Fibroblast of gingiva (primary cell): ENCODE results near the gene FTO.
"Not testable (repeated sequence)": the region's sequence is repeated elsewhere in the genome, so short reads cannot be mapped to it uniquely, and the experiment has no call there.

ENCODE experiments used
- DNase-seq: peaks from one replicate; pipeline ENCODE4 v3.0.0-alpha.2; 2011; ENCODE audit warnings: low read depth

Gene FTO

DNA sequence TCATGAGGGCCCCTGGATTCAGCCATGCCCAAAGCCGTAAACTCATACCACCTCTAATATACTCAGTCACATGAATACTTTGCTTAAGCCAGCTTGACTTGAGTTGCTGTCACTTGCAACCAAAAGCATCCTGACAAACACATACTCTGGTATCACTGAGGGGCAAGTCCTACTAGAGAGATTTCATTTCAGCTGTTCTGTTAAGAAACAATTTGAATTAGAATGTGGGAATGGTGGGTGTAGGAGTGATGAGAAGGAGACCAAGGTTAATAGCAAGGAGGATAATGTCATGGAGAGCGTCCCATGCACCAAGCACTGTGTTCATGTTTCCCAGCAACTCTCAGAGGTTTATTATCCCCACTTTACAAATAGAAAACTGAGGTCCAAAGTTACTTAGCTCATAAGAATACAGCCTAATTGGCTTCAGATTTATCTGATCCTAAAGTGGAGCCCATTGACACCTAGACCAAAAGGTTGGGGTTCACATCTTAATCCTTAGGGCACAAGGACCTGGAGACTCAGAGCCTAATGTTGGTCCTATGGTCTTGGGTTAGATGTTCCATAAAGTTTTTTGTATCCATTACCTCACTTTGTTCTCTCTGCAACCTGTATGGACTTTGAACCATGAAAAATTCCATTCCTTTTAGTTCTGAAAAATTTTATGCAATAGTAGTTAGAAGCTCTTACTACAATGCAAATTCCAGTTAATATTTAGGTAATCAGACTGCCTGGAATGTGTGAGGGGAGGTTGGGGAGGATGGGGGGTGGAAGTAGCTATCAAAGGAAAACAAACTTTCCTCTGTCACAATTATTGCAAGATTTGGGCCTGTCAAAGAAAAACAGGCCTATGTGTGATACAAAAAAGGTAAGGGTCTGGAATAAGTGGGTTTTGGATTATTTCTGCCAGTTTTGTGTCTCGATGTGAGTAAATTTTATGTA is 476.7 kb downstream of the FTO start:
- no peak for DNase-seq

DNA sequence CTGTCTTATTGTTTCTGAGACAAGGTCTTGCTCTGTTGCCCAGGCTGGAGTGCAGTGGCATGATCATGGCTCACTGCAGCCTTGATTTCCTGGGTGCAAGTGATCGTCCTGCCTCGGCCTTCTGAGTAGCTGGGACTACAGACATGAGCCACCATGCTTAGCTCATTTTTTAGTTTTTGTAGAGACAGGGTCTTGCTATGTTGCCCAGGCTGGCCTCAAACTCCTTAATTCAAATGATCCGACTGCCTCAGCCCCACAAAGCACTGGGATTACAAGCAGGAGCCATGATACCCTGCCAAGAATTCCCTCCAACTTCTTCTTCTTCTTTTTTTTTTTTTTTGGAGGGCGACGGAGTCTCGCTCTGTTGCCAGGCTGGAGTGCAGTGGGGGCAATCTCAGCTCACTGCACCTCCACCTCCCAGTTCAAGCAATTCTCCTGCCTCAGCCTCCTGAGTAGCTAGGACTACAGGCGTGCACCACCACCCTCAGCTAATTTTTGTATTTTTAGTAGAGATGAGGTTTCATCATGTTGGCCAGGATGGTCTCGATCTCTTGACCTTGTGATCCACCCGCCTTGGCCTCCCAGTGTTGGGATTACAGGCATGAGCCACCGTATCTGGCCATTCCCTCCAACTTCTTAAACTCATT is 477.9 kb downstream of the FTO start:
- not testable (repeated sequence) for DNase-seq

GRCh38 chr16:54185045-54185444 is 481.1 kb downstream of the FTO start:
- no peak for DNase-seq

DNA sequence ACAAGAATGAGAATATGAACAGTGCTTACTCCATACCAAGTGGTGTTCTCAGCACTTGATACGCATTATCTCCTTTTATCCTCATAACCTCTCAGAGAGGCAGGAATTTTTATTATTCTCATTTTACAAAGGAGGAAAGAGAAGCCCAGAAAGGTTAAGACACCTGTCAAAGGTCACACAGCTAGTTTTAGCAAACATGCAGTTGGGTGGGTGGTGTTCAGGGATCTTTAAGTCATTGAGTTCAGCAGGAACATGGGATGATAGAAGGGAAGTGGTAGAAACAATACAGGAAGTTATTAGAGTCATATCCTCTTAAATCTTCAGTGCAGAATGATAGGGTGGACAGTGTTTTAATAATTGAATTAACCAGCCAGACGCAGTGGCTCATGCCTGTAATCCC is 487.2 kb downstream of the FTO start:
- no peak for DNase-seq

- no peak for DNase-seq
Observed at GRCh38 chr16:54191592-54191991, 487.6 kb downstream of the FTO start.

- no peak for DNase-seq
Observed at GRCh38 chr16:54193013-54193664, 489.2 kb downstream of the FTO start.

- DNase-seq, result peak; percentile 72
Observed at GRCh38 chr16:54193665-54194333, 489.8 kb downstream of the FTO start.

DNA sequence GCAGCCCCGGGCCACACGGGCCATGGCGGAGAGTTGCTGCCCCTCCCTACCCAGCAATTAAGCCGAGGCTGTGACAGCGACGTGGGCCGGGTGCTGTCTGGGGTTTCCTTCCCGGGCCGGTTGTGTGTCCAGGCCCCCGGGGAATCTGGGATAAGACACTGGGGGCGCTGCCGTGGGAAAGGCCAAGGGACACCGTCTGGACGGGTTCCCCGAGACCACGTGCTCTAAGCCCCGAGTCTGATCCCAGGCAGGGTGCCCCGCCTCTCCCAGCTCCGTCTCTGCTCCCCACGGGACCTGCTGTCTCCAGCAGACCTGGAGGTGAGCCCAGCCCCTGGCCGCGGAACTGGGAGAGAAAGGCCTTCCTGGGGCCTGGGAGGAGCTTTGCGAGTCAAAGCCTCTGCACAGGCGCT is 490.4 kb downstream of the FTO start:
- DNase-seq, result no peak

GRCh38 chr16:54197758-54198157 is 493.8 kb downstream of the FTO start:
- DNase-seq, result no peak

GRCh38 chr16:54199487-54200160 is 495.7 kb downstream of the FTO start:
- no peak for DNase-seq

- DNase-seq, result no peak
Observed at GRCh38 chr16:54200161-54200534, 496.2 kb downstream of the FTO start.

DNA sequence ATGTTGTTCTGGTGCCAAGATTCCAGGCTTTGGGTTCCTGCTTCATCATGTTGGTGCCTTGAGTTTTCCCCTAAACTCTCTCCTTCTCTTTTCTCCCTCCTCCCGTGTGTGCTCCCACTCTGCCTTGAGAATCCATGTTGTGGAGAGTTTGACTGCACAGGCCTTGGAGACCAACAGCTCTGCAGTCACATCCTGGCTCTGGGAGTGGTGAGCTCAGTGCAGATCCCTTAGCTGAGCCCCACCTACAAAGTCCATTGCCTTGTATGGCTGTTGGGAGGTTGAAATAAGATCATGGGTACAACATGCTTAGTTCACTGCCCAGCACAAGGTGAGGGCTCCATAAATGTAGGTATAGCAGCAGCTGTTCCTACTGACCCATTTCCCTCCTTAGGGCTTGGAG is 496.8 kb downstream of the FTO start:
- no peak for DNase-seq

- DNase-seq, result no peak
Observed at GRCh38 chr16:54201200-54201599, 497.2 kb downstream of the FTO start.
